Colonic mucosa (tissue), 4 donors: ENCODE results near the gene CD3D. TPM values are rescaled to one million over a fixed set of nuclear protein-coding genes. Genes with fewer than 3 reads are reported as not detected.

Experiments
- DNase-seq: peaks from one replicate; pipeline ENCODE4 v3.0.0-alpha.2; 2020
- H3K27ac ChIP-seq: fragments of 200-600 bp; one replicate; pipeline ENCODE4 v1.8.0; 2021
- H3K27me3 ChIP-seq: fragments of 200-600 bp; one replicate; pipeline ENCODE4 v1.8.0; 2021
- H3K36me3 ChIP-seq: fragments of 200-600 bp; one replicate; pipeline ENCODE4 v1.8.0; 2021
- H3K4me1 ChIP-seq: fragments of 200-600 bp; one replicate; pipeline ENCODE4 v1.8.0; 2021; ENCODE audit warnings: mild to moderate bottlenecking
- H3K4me3 ChIP-seq: fragments of 200-600 bp; one replicate; pipeline ENCODE4 v1.8.0; 2021
- H3K9ac ChIP-seq, 2 donors: one replicate each; pipeline ENCODE4 v1.7.0; 2013; ENCODE audit warnings: control low read depth in 2 of 2, low read depth in 2 of 2, low read length in 2 of 2
- H3K9me3 ChIP-seq: fragments of 200-600 bp; one replicate; pipeline ENCODE4 v1.8.0; 2021
- intact Hi-C: fragments of 100-400 bp; cut with DNase I; formaldehyde crosslinking; loops from one replicate; pipeline ENCODE4 v1.14.1; 2022
- total RNA-seq, 2 donors: library from RNA; stranded (reverse); fragmentation: NEBNext Ultra II Directional in 1 of 2; extraction: Animal tissue kit (Norgen Biotek cat#: 25700) in 1 of 2; gene quantifications; one replicate each; pipeline ENCODE4 v1.2.1, GENCODE V29; 2021
- TF ChIP-seq, protein P1 (sequence below): fragments of 200-600 bp; IDR thresholded peaks from one replicate; pipeline ENCODE4 v1.8.0; 2022; ENCODE audit warnings: antibody characterized with exemption, mild to moderate bottlenecking
- donor health status: healthy.
- donor health status: DM: no; HTN: no; CAD: no.
- donor health status: DM: no; HTN: no; CAD: no.

CD3D gene
- total RNA-seq, 2 donors from 2014 or later, result 3.1 to 4.7 TPM

DNA sequence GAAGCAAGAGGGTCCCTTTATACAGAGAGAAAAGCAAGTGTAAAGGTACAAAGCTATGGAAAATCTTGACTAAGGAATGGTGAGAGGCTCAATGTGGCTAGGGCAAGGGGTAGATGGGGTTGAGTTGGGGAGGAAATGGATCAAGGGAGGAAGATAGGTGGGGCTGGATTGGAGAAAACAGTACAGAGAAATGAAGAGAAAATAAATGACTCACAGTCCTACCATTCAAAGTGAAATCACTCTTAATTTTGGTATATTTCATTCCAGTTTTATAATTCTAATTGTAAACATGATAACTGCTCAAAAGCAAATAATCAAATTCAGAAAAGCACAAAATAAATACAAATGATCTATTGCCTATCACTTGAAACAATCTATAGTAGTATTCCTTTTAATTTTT lies 33.5 kb upstream of the CD3D start:
- Histone ChIP-seq H3K4me3 (no peak overlapping the region), H3K36me3 (peaks cover 27% of the 10 kb centered on the region), H3K27me3 (no peaks in the 10 kb centered on the region), H3K9me3 (no peaks in the 10 kb centered on the region), H3K27ac (no peak overlapping the region), H3K4me1 (no peaks in the 10 kb centered on the region), H3K9ac (no peak overlapping the region)
- intact Hi-C loops, result no loop called here
- DNase-seq, result no peak
- TF ChIP-seq, protein P1, sequence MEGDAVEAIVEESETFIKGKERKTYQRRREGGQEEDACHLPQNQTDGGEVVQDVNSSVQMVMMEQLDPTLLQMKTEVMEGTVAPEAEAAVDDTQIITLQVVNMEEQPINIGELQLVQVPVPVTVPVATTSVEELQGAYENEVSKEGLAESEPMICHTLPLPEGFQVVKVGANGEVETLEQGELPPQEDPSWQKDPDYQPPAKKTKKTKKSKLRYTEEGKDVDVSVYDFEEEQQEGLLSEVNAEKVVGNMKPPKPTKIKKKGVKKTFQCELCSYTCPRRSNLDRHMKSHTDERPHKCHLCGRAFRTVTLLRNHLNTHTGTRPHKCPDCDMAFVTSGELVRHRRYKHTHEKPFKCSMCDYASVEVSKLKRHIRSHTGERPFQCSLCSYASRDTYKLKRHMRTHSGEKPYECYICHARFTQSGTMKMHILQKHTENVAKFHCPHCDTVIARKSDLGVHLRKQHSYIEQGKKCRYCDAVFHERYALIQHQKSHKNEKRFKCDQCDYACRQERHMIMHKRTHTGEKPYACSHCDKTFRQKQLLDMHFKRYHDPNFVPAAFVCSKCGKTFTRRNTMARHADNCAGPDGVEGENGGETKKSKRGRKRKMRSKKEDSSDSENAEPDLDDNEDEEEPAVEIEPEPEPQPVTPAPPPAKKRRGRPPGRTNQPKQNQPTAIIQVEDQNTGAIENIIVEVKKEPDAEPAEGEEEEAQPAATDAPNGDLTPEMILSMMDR, result no peak

DNA sequence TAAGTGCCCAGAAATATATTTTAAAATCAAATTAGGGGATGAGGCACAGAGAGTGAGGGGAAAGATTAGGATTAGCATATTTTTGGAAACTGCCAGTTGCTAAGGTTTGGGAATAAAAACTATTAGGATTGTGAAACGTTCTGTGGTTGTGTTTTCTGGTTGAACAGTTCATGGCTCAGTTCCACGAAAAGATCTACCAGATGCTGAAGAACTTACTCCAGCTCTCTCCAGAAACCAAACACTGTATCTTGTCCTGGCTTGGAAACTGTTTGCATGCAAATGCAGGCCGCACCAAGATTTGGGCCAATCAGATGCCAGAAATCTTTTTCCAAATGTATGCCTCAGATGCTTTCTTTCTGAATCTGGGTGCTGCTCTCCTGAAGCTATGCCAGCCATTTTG lies 32.2 kb upstream of the CD3D start:
- no peak overlapping the region for H3K27ac ChIP-seq
- H3K9ac ChIP-seq, result no peak overlapping the region
- peaks cover 31% of the 10 kb centered on the region for H3K36me3 ChIP-seq
- DNase-seq, result no peak
- H3K4me3 ChIP-seq, result no peak overlapping the region
- H3K27me3 ChIP-seq, result no peaks in the 10 kb centered on the region
- intact Hi-C loops, result no loop called here
- TF ChIP-seq, protein P1, result no peak
- no peaks in the 10 kb centered on the region for H3K4me1 ChIP-seq
- no peaks in the 10 kb centered on the region for H3K9me3 ChIP-seq

DNA sequence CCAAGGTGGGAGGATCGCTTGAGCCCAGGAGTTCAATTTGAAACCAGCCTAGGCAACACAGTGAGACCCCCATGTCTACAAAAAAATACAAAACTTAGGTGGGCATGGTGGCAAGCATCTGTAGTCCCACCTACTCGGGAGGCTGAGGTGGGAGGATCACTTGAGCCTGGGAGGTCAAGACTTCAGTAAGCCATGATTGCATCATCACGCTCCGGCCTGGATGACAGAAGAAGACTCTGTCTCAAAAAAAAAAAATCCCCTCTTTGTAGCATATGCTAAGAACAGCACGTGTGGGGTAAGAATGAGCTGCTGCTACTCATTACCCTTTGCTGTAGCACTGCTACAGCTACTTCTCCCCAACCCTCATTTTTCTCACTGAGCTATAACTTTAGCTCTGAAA lies 31.4 kb upstream of the CD3D start:
- TF ChIP-seq, protein P1, result no peak
- Histone ChIP-seq H3K36me3 (peaks cover 23% of the 10 kb centered on the region), H3K27me3 (no peaks in the 10 kb centered on the region), H3K4me1 (no peaks in the 10 kb centered on the region), H3K9ac (no peak overlapping the region), H3K9me3 (no peaks in the 10 kb centered on the region), H3K4me3 (no peak overlapping the region), H3K27ac (no peak overlapping the region)
- DNase-seq, result no peak
- intact Hi-C loops, result no loop called here

DNA sequence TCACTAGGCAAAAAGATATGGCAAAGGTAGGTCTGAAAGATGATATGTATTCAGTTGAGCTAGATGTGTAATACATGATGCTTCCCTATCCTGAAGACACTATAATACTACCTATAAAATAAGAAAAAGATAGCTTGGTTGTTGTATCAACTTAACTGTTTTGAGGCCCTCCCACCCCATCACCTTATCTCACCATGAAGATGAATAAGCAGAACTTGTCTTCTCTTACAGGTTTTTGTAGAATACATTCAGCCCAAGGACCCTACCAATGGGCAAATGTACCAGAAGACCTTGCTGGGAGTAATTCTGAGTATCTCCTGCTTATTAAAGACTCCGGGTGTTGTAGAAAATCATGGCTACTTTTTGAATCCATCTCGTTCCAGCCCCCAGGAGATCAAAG lies 30.8 kb upstream of the CD3D start:
- TF ChIP-seq, protein P1, result no peak
- peaks cover 23% of the 10 kb centered on the region for H3K36me3 ChIP-seq
- no peak overlapping the region for H3K27ac ChIP-seq
- H3K4me1 ChIP-seq, result no peaks in the 10 kb centered on the region
- H3K4me3 ChIP-seq, result no peak overlapping the region
- H3K27me3 ChIP-seq, result no peaks in the 10 kb centered on the region
- DNase-seq, result no peak
- H3K9ac ChIP-seq, result no peak overlapping the region
- H3K9me3 ChIP-seq, result no peaks in the 10 kb centered on the region
- intact Hi-C loops, result no loop called here

DNA sequence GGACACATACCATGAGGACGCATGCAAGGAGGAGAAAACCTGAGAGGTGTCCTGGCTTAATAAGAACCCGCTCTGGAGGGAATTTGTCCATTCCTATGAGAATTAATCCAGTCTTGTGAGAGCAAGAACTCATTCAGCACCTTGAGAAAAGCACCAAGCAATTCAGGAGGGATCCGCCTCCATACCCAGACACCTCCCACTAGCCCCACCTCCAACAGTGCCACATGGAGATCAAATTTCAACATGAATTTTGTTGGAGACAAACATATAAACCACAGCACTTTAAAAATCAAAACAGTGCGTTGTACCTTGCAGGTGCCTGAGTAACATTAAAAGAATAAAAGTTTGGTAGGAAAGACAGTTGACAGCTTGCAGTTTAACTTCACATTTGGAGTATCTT lies 28.3 kb upstream of the CD3D start:
- no peak overlapping the region for H3K27ac ChIP-seq
- no peaks in the 10 kb centered on the region for H3K4me1 ChIP-seq
- no peaks in the 10 kb centered on the region for H3K9me3 ChIP-seq
- no peak for DNase-seq
- TF ChIP-seq, protein P1, result no peak
- no peaks in the 10 kb centered on the region for H3K27me3 ChIP-seq
- H3K36me3 ChIP-seq, result peaks cover 23% of the 10 kb centered on the region
- H3K9ac ChIP-seq, result no peak overlapping the region
- intact Hi-C loops, result no loop called here
- no peak overlapping the region for H3K4me3 ChIP-seq

DNA sequence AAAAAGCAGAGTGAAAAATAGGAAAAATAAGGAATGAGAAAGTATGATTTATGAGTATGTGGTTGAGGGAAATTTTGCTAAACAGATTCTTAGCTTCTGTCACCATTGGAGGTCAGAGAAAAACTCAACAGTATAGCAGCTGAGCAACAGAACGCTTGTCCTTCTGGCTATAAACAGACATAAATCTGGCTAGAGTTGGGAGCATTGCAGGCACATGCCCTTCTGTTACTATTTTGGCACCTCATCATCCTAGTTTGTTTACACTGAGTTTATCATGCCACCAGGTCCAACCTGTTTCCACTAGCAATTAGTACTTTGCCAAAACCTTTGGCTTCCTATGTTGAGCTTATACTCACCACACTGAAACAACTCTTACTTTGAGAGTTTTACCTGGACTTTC lies 23.8 kb upstream of the CD3D start:
- Histone ChIP-seq H3K36me3 (peaks cover 8% of the 10 kb centered on the region), H3K27me3 (no peaks in the 10 kb centered on the region), H3K9ac (no peak overlapping the region), H3K27ac (no peak overlapping the region), H3K4me3 (no peak overlapping the region), H3K9me3 (no peaks in the 10 kb centered on the region), H3K4me1 (peaks cover 5% of the 10 kb centered on the region)
- DNase-seq, result no peak
- TF ChIP-seq, protein P1, result no peak
- intact Hi-C loops, result no loop called here
